OCI-LY7 (cell line): ENCODE measurements around the gene TNFRSF1A. TPM values are rescaled to one million over a fixed set of nuclear protein-coding genes. Genes with fewer than 3 reads are reported as not detected.
"Not testable (repeated sequence)": the region's sequence is repeated elsewhere in the genome, so short reads cannot be mapped to it uniquely, and the experiment has no call there.

Source experiments
- BruUV-seq: library from RNA; stranded (reverse); fragments of 400-500 nt; replicated peaks from 2 replicates; lab custom pipeline; 2021; lab: Mats Ljungman, UMichigan
- CTCF ChIA-PET: fragments of 300-600 bp; sonication (Branson Sonifier 250); formaldehyde crosslinking; loops from one replicate; lab custom pipeline; 2022; ENCODE audit warnings: antibody characterized with exemption; ENCODE audit not compliant: unreplicated experiment; lab: Charles Lee
- POLR2A ChIA-PET: fragments of 300-600 bp; sonication (Branson Sonifier 250); formaldehyde crosslinking; loops from one replicate; lab custom pipeline; 2022; ENCODE audit warnings: antibody characterized with exemption; lab: Charles Lee
- DNase-seq: peaks from one replicate; pipeline ENCODE4 v3.0.0-alpha.2; 2015; ENCODE audit warnings: low spot score
- H2AFZ ChIP-seq: fragments of 200-600 bp; sonication (generic), shearing (Covaris generic); 2 replicates; pipeline ENCODE4 v1.6.1; 2014; ENCODE audit warnings: mild to moderate bottlenecking, antibody characterized with exemption, low read length, moderate library complexity
- H3K27ac ChIP-seq: fragments of 200-600 bp; sonication (generic); 2 replicates; pipeline ENCODE4 v1.5.1; 2014; ENCODE audit warnings: mixed run types, low read depth, mild to moderate bottlenecking, moderate library complexity, low read length, inconsistent platforms; ENCODE audit not compliant: poor library complexity, severe bottlenecking
- H3K36me3 ChIP-seq: fragments of 200-600 bp; sonication (generic); 2 replicates; pipeline ENCODE4 v1.6.1; 2014; ENCODE audit warnings: mild to moderate bottlenecking, antibody characterized with exemption, low read length, moderate library complexity, mixed read lengths; ENCODE audit not compliant: insufficient read depth
- H3K4me1 ChIP-seq: fragments of 200-600 bp; sonication (generic); 2 replicates; pipeline ENCODE4 v1.5.1; 2014; ENCODE audit warnings: mild to moderate bottlenecking, low read length; ENCODE audit not compliant: insufficient read depth, poor library complexity, severe bottlenecking
- H3K4me2 ChIP-seq: fragments of 200-600 bp; sonication (generic); 2 replicates; pipeline ENCODE4 v1.6.1; 2014; ENCODE audit warnings: mild to moderate bottlenecking, low read length
- H3K4me3 ChIP-seq: fragments of 200-600 bp; sonication (generic); 2 replicates; pipeline ENCODE4 v1.5.1; 2014; ENCODE audit warnings: mild to moderate bottlenecking, low read depth, low read length; ENCODE audit not compliant: poor library complexity, severe bottlenecking
- H3K79me2 ChIP-seq: fragments of 200-600 bp; sonication (generic); 2 replicates; pipeline ENCODE4 v1.6.1; 2016; ENCODE audit warnings: low read depth, mild to moderate bottlenecking, low read length, moderate library complexity, mixed read lengths; ENCODE audit not compliant: insufficient read depth
- H3K9me2 ChIP-seq: fragments of 200-600 bp; sonication (generic); 2 replicates; pipeline ENCODE4 v1.6.1; 2016; ENCODE audit warnings: mild to moderate bottlenecking, low read length, mixed read lengths; ENCODE audit not compliant: insufficient read depth
- H3K9me3 ChIP-seq: fragments of 200-600 bp; sonication (generic); 2 replicates; pipeline ENCODE4 v1.6.1; 2014; ENCODE audit warnings: mild to moderate bottlenecking, mixed run types, low read length, mixed read lengths
- H4K20me1 ChIP-seq: fragments of 200-600 bp; sonication (generic); 2 replicates; pipeline ENCODE4 v1.6.1; 2014; ENCODE audit warnings: mild to moderate bottlenecking, antibody characterized with exemption, low read length, moderate library complexity, mixed read lengths; ENCODE audit not compliant: insufficient read depth
- CTCF ChIP-seq: fragments of 200-600 bp; sonication (generic); conservative IDR thresholded peaks from 2 replicates; pipeline ENCODE4 v1.5.1; 2014; ENCODE audit warnings: mild to moderate bottlenecking, antibody characterized with exemption, low read length, moderate library complexity, mixed read lengths
- EZH2phosphoT487 ChIP-seq: fragments of 200-600 bp; sonication (generic); IDR thresholded peaks from 2 replicates; pipeline ENCODE4 v1.6.1; 2018; ENCODE audit warnings: low read depth, borderline replicate concordance, mild to moderate bottlenecking, mixed run types, antibody characterized with exemption, low read length, moderate library complexity, mixed read lengths
- intact Hi-C: fragments of 100-400 bp; cut with micrococcal nuclease; formaldehyde crosslinking; loops from one replicate; pipeline ENCODE4 v1.10.0; 2022; ENCODE audit not compliant: unreplicated experiment
- total RNA-seq, 2 experiments: library from RNA; depleted of rRNA in 1 of 2; stranded (reverse); fragments of >200 nt in 1 of 2; shearing (Covaris generic) in 1 of 2; gene quantifications; 2 replicates each; pipeline ENCODE4 v1.2.3, GENCODE V29; 2014 to 2022

TNFRSF1A gene
- total RNA-seq, 2 experiments from 2014 or later, result 37.3 to 50.9 TPM

- no TSS peak for BruUV-seq
- Histone ChIP-seq H3K4me2 (no peak overlapping the region), H3K9me2 (no peaks in the 10 kb centered on the region), H4K20me1 (no peaks in the 10 kb centered on the region), H2AFZ (no peak overlapping the region), H3K36me3 (no peaks in the 10 kb centered on the region), H3K9me3 (no peaks in the 10 kb centered on the region), H3K27ac (no peak overlapping the region), H3K4me1 (peaks cover 4% of the 10 kb centered on the region), H3K79me2 (no peaks in the 10 kb centered on the region), H3K4me3 (no peak overlapping the region)
- intact Hi-C loops, result no loop called here
- CTCF ChIA-PET, result interaction anchor here (0.5 kb wide), 1 partner anchor 8 kb away, joined by 3 read pairs; no protein-coding TSS in a partner anchor
- no peak for DNase-seq
- POLR2A ChIA-PET, result interaction anchor here (0.6 to 0.7 kb wide), 5 partner anchors 19 to 338 kb away, joined by 3 to 6 read pairs (median 3); no protein-coding TSS in a partner anchor
- no peak for TF ChIP-seq CTCF
- no peak for TF ChIP-seq EZH2phosphoT487
Measured at GRCh38 chr12:6294156-6295093, 47.5 kb downstream of the TNFRSF1A start.

- TF ChIP-seq CTCF, result no peak
- TF ChIP-seq EZH2phosphoT487, result no peak
- H3K4me1 ChIP-seq, result no peaks in the 10 kb centered on the region
- no peaks in the 10 kb centered on the region for H4K20me1 ChIP-seq
- H3K4me2 ChIP-seq, result no peak overlapping the region
- no peaks in the 10 kb centered on the region for H3K36me3 ChIP-seq
- intact Hi-C loops, result no loop called here
- no peaks in the 10 kb centered on the region for H3K79me2 ChIP-seq
- H3K4me3 ChIP-seq, result no peak overlapping the region
- CTCF ChIA-PET, result no interaction called here
- POLR2A ChIA-PET, result interaction anchor here (0.7 kb wide), 1 partner anchor 835 kb away, joined by 3 read pairs; no protein-coding TSS in a partner anchor
- no peaks in the 10 kb centered on the region for H3K9me3 ChIP-seq
- no peak overlapping the region for H3K27ac ChIP-seq
- no TSS peak for BruUV-seq
- H2AFZ ChIP-seq, result no peak overlapping the region
- DNase-seq, result no peak
- no peaks in the 10 kb centered on the region for H3K9me2 ChIP-seq
Measured at GRCh38 chr12:6292606-6293005, 49.3 kb downstream of the TNFRSF1A start.

- H3K4me2 ChIP-seq, H4K20me1 ChIP-seq, H3K36me3 ChIP-seq, H3K79me2 ChIP-seq, H2AFZ ChIP-seq, H3K9me2 ChIP-seq, CTCF ChIA-PET, intact Hi-C loops, H3K9me3 ChIP-seq, H3K4me1 ChIP-seq, DNase-seq, H3K4me3 ChIP-seq, POLR2A ChIA-PET, BruUV-seq, H3K27ac ChIP-seq: not testable (repeated sequence)
Measured at GRCh38 chr12:6289906-6290305, 52.0 kb downstream of the TNFRSF1A start.

- CTCF ChIA-PET, result not testable (repeated sequence)
Measured at GRCh38 chr12:6289081-6289480, 52.8 kb downstream of the TNFRSF1A start.

More at GRCh38 chr12:6289081-6289480, 52.8 kb downstream of the TNFRSF1A start:
- H3K4me2 ChIP-seq, H3K4me1 ChIP-seq, H3K79me2 ChIP-seq, H4K20me1 ChIP-seq, H2AFZ ChIP-seq, H3K36me3 ChIP-seq, H3K9me3 ChIP-seq, H3K9me2 ChIP-seq, DNase-seq, H3K27ac ChIP-seq, BruUV-seq, intact Hi-C loops, H3K4me3 ChIP-seq: not testable (repeated sequence)
- POLR2A ChIA-PET, result interaction anchor here (0.9 to 1.5 kb wide), 2 partner anchors 106 to 381 kb away, joined by 3 read pairs; no protein-coding TSS in a partner anchor
